CD4-positive, alpha-beta memory T cell (primary cell): ENCODE results near the gene GRK5. TPM values are rescaled to one million over a fixed set of nuclear protein-coding genes. Genes with fewer than 3 reads are reported as not detected.
A peak's percentile ranks its signal among the peaks of the same experiment; 100 is the strongest.

Experiments used
- CTCF ChIA-PET: fragments of 350-600 bp; sonication (Branson Sonifier 250); formaldehyde crosslinking; loops from one replicate; lab custom pipeline; 2021; ENCODE audit warnings: inconsistent platforms; ENCODE audit not compliant: partially characterized antibody; lab: Charles Lee
- POLR2A ChIA-PET: fragments of 350-600 bp; sonication (Branson Sonifier 250); formaldehyde crosslinking; loops from one replicate; lab custom pipeline; 2021; ENCODE audit not compliant: partially characterized antibody; lab: Charles Lee
- DNase-seq, 5 donors: peaks; one replicate each; pipeline versions ENCODE4 v3.0.0 to v3.0.0-alpha.2; 2020 to 2022; ENCODE audit warnings: mixed read lengths in 1 of 5
- H3K27ac ChIP-seq: one replicate; pipeline ENCODE4 v1.7.0; 2013; ENCODE audit warnings: low read depth, low read length
- H3K27me3 ChIP-seq: 2 replicates; pipeline ENCODE4 v1.7.0; 2013; ENCODE audit warnings: mild to moderate bottlenecking, low read length, moderate library complexity; ENCODE audit not compliant: insufficient read depth
- H3K36me3 ChIP-seq: 2 replicates; pipeline ENCODE4 v1.7.0; 2013; ENCODE audit warnings: mild to moderate bottlenecking, low read length, moderate library complexity; ENCODE audit not compliant: insufficient read depth
- H3K4me1 ChIP-seq: 2 replicates; pipeline ENCODE4 v1.7.0; 2013; ENCODE audit warnings: mild to moderate bottlenecking, low read length, moderate library complexity; ENCODE audit not compliant: insufficient read depth
- H3K4me3 ChIP-seq, 2 donors: one replicate each; pipeline ENCODE4 v1.7.0; 2013; ENCODE audit warnings: low read length in 2 of 2, mild to moderate bottlenecking in 1 of 2
- H3K9me3 ChIP-seq, 2 donors: one replicate each; pipeline ENCODE4 v1.7.0; 2013; ENCODE audit warnings: low read length in 2 of 2, control low read depth in 1 of 2; ENCODE audit not compliant: control insufficient read depth in 1 of 2
- H3K27ac Mint-ChIP-seq, 7 donors: one replicate each; pipeline ENCODE4 v1.8.0; 2020 to 2021; ENCODE audit warnings: mixed read lengths in 7 of 7, mild to moderate bottlenecking in 6 of 7, inconsistent platforms in 3 of 7, moderate library complexity in 3 of 7
- H3K27me3 Mint-ChIP-seq, 2 donors: one replicate each; pipeline ENCODE4 v1.8.0; 2020 to 2021; ENCODE audit warnings: mixed read lengths in 2 of 2
- H3K36me3 Mint-ChIP-seq, 2 donors: one replicate each; pipeline ENCODE4 v1.8.0; 2020 to 2021; ENCODE audit warnings: mixed read lengths in 2 of 2, inconsistent platforms in 1 of 2, mild to moderate bottlenecking in 1 of 2
- H3K4me1 Mint-ChIP-seq, 4 donors: one replicate each; pipeline ENCODE4 v1.8.0; 2020 to 2021; ENCODE audit warnings: mixed read lengths in 4 of 4, mild to moderate bottlenecking in 1 of 4
- H3K4me3 Mint-ChIP-seq, 8 donors: one replicate each; pipeline ENCODE4 v1.8.0; 2020 to 2021; ENCODE audit warnings: mixed read lengths in 8 of 8, mild to moderate bottlenecking in 7 of 8, moderate library complexity in 6 of 8, inconsistent platforms in 3 of 8
- H3K9me3 Mint-ChIP-seq, 8 donors: one replicate each; pipeline ENCODE4 v1.8.0; 2020 to 2021; ENCODE audit warnings: mixed read lengths in 8 of 8, mild to moderate bottlenecking in 5 of 8, inconsistent platforms in 3 of 8, moderate library complexity in 1 of 8
- intact Hi-C: fragments of 100-400 bp; cut with micrococcal nuclease; formaldehyde crosslinking; loops from one replicate; pipeline ENCODE4 v1.15.1; 2023
- polyA plus RNA-seq, 2 donors: library from polyadenylated mRNA; unstranded; fragments of 300-500 nt; fragmentation: Illumina TruSeq; gene quantifications; one replicate each; pipeline ENCODE4 v1.2.3, GENCODE V29; 2021
- total RNA-seq, 2 experiments: library from RNA; stranded (reverse); gene quantifications; one replicate each; pipeline ENCODE4 v1.2.3, GENCODE V29; 2021

The GRK5 gene
- total and polyA plus RNA-seq, 4 experiments from 2014 or later = 7.6 to 27.9 (median 18.6) TPM

DNA sequence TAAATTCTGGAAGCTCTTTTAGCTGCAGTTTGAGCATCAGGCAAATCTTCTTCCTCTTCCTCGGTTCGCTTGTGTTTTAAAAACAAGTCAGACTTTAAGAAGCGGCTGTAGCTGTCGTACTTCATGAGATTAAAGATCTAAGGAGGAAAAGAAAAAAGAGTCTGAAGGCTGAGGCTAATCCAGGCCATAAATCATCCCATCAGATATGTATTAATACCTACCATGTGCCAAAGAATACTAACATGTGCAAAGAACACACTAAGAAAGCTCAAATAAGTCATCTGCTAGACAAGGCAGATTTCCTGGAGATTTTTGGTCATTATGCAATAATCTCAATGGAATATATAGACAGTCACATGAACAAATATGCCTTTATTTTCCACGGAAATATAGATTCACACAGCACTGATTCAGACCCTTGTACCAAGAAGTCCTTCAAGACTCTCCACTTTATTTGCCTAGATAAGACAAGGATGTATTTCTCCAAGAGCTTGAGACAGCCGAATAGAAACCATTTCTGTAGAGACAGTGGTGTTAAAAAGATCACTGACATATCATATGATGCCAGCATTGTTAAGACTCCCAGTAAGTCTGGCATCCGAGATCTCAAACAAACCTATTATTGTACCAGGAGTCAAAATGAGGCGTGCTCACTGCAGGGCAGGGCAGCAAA lies 292.9 kb downstream of the GRK5 start:
- Mint-ChIP-seq H3K36me3 (peaks cover 24 to 37% of the 10 kb centered on the region in 2 donors), H3K9me3 (no peaks in the 10 kb centered on the region), H3K4me1 (peaks cover 43 to 90% (median 73%) of the 10 kb centered on the region in 4 donors), H3K27ac (peak overlapping the region; percentile 83 to 99 (median 95)), H3K27me3 (no peaks in the 10 kb centered on the region), H3K4me3 (peak overlapping the region in 5 of 8 donors; percentile 23 to 62 (median 40))
- DNase-seq = no peak
- intact Hi-C loops = loop anchor here (5.0 kb wide), 2 partner anchors 53 to 97 kb away; partner anchors contain the start of gene TIAL1
- no peak overlapping the region for H3K4me3 ChIP-seq
- POLR2A ChIA-PET = interaction anchor here (1.0 to 8.0 kb wide), 4 partner anchors 11 to 40 kb away, joined by 5 to 97 read pairs (median 50); partner anchors contain the start of gene RGS10
- H3K36me3 ChIP-seq = peaks cover 4% of the 10 kb centered on the region
- CTCF ChIA-PET = interaction anchor here (0.9 to 5.3 kb wide), 10 partner anchors 9 to 301 kb away, joined by 3 to 39 read pairs (median 5); partner anchors contain the start of gene RGS10
- peak overlapping the region; percentile 7 for H3K27ac ChIP-seq
- H3K9me3 ChIP-seq = no peaks in the 10 kb centered on the region
- peaks cover 77% of the 10 kb centered on the region for H3K4me1 ChIP-seq
- H3K27me3 ChIP-seq = no peaks in the 10 kb centered on the region

DNA sequence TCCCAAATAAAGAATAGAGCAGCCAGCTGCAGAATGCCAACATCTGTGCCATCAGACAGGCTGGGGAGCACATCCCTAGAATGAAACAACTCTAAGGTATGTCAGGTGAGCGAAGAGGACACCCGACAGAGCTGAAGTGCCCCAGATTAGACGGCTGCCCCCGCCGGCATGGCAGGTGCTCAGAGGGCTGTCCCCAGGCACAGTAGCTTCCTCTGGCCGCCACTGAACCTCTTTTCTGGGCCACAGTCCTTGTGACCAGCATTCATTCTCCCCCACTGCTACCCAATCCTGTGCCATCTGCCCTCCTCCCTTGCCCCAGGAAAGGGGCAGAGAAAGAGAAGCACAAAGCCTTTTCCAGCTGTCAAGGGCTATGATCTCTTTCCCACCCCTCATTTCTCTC lies 293.4 kb downstream of the GRK5 start:
- Mint-ChIP-seq H3K4me1 (peaks cover 46 to 91% (median 74%) of the 10 kb centered on the region in 4 donors), H3K27me3 (no peaks in the 10 kb centered on the region), H3K4me3 (peak overlapping the region in 5 of 8 donors; percentile 23 to 62 (median 52)), H3K36me3 (peaks cover 29 to 41% of the 10 kb centered on the region in 2 donors), H3K9me3 (no peaks in the 10 kb centered on the region), H3K27ac (peak overlapping the region; percentile 83 to 99 (median 95))
- CTCF ChIA-PET = interaction anchor here (1.3 to 5.3 kb wide), 7 partner anchors 10 to 301 kb away, joined by 3 to 39 read pairs (median 6); partner anchors contain the start of gene RGS10
- intact Hi-C loops = loop anchor here (5.0 kb wide), 2 partner anchors 54 to 96 kb away; partner anchors contain the start of gene TIAL1
- POLR2A ChIA-PET = interaction anchor here (1.0 to 8.0 kb wide), 4 partner anchors 12 to 40 kb away, joined by 5 to 97 read pairs (median 50); partner anchors contain the start of gene RGS10
- H3K4me3 ChIP-seq = no peak overlapping the region
- DNase-seq = no peak
- H3K36me3 ChIP-seq = peaks cover 4% of the 10 kb centered on the region
- H3K27me3 ChIP-seq = no peaks in the 10 kb centered on the region
- no peaks in the 10 kb centered on the region for H3K9me3 ChIP-seq
- H3K4me1 ChIP-seq = peaks cover 80% of the 10 kb centered on the region
- peak overlapping the region; percentile 36 for H3K27ac ChIP-seq

DNA sequence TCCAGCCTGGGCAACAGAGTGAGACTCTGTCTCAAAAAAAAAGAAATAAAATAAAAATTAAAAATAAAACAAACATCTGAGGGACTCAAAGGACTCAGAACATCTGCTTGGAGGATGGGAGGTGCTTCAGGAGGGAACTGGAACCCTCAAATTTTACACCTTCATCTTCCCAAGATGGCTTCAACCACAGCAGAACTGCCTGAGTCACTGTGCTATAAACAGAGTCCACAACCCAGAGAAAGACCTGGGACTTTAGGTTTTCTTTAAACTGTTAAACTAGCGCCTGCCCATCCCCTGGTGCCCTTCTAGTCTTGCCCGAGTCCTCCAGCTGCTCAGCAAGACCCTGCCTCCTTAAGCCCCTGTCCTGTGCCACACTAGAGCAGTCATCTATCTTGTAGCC lies 294.3 kb downstream of the GRK5 start:
- Mint-ChIP-seq H3K9me3 (no peaks in the 10 kb centered on the region), H3K27me3 (no peaks in the 10 kb centered on the region), H3K4me1 (peaks cover 44 to 88% (median 73%) of the 10 kb centered on the region in 4 donors), H3K27ac (peak overlapping the region; percentile 95 to 99 (median 97)), H3K36me3 (peaks cover 32 to 43% of the 10 kb centered on the region in 2 donors), H3K4me3 (peak overlapping the region; percentile 68 to 89 (median 82))
- peak overlapping the region; percentile 79 for H3K27ac ChIP-seq
- intact Hi-C loops = loop anchor here (1.0 to 5.0 kb wide), 7 partner anchors 12 to 151 kb away; partner anchors contain the start of genes RGS10 and TIAL1
- DNase-seq = peak in 2 of 5 donors; percentile 22 to 55
- no peaks in the 10 kb centered on the region for H3K9me3 ChIP-seq
- H3K27me3 ChIP-seq = no peaks in the 10 kb centered on the region
- POLR2A ChIA-PET = interaction anchor here (1.2 to 8.0 kb wide), 7 partner anchors 8 to 56 kb away, joined by 3 to 97 read pairs (median 11); partner anchors contain the start of gene RGS10
- H3K4me1 ChIP-seq = peaks cover 74% of the 10 kb centered on the region
- H3K4me3 ChIP-seq = peak overlapping the region in 1 of 2 donors; percentile 14
- H3K36me3 ChIP-seq = peaks cover 4% of the 10 kb centered on the region
- CTCF ChIA-PET = interaction anchor here (5.3 kb wide), 1 partner anchor 41 kb away, joined by 39 read pairs; the partner anchor contains the start of gene RGS10

DNA sequence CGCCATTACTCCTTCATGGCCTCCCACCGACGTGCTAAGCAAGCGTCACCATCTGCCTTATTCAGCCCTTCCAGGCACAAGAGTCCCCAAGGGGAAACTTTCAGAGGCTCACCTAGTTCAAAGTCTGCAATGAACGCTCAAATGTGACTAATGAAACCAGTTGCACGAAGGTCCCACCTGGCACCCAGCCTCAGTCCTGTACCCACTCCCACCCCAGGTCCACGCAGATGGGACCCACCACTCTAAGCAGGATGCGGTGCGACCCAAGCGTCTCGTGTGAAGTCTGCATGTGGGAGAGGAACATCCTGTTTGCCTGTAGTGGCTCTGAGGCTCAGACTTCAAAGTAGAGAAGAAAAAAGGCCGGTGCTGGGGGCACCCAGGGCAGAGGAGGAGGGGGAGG lies 294.8 kb downstream of the GRK5 start:
- H3K27ac Mint-ChIP-seq = peak overlapping the region; percentile 95 to 99 (median 97)
- Histone ChIP-seq H3K27ac (peak overlapping the region; percentile 79), H3K36me3 (peaks cover 4% of the 10 kb centered on the region), H3K4me3 (peak overlapping the region; percentile 14 to 39), H3K27me3 (no peaks in the 10 kb centered on the region), H3K4me1 (peaks cover 74% of the 10 kb centered on the region), H3K9me3 (no peaks in the 10 kb centered on the region)
- CTCF ChIA-PET = interaction anchor here (0.9 to 5.3 kb wide), 4 partner anchors 12 to 57 kb away, joined by 5 to 39 read pairs (median 12); partner anchors contain the start of gene RGS10
- peak; percentile 83 to 94 (median 84) for DNase-seq
- POLR2A ChIA-PET = interaction anchor here (0.6 to 8.0 kb wide), 13 partner anchors 9 to 337 kb away, joined by 3 to 97 read pairs (median 4); partner anchors contain the start of gene RGS10
- H3K9me3 Mint-ChIP-seq = no peaks in the 10 kb centered on the region
- intact Hi-C loops = loop anchor here (1.0 to 5.0 kb wide), 7 partner anchors 13 to 151 kb away; partner anchors contain the start of genes RGS10 and TIAL1
- no peaks in the 10 kb centered on the region for H3K27me3 Mint-ChIP-seq
- H3K4me1 Mint-ChIP-seq = peaks cover 47 to 88% (median 73%) of the 10 kb centered on the region in 4 donors
- H3K36me3 Mint-ChIP-seq = peaks cover 36 to 48% of the 10 kb centered on the region in 2 donors
- peak overlapping the region; percentile 68 to 89 (median 82) for H3K4me3 Mint-ChIP-seq

DNA sequence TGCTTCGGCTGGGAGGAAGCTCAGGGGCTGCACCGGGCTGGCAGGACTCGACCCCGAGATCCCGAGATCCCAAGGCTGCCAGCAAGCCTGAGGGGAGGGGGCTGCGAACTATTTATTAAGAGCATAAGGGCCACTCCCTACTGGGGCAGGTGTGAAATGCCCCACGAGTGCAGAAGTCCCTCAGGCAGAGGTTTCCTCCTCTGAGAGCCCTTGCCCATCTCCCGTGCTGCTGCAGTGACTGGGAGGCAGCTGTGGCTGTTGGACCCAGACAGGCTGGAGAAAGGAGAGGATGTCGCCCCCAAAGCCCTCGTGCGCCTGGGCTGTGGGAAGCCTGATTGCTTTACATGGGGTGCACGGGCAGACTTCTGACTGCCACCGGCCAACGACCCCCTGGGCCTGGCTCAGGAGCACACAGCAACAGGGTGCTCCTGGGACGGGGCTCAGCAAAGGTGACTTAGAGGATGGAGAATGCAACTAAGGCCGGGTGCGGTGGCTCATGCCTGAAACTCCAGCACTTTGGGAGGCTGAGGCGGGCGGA lies 295.3 kb downstream of the GRK5 start:
- peaks cover 4% of the 10 kb centered on the region for H3K36me3 ChIP-seq
- no peaks in the 10 kb centered on the region for H3K9me3 Mint-ChIP-seq
- H3K4me3 Mint-ChIP-seq = peak overlapping the region; percentile 68 to 89 (median 82)
- H3K4me3 ChIP-seq = peak overlapping the region in 1 of 2 donors; percentile 39
- peak overlapping the region; percentile 79 for H3K27ac ChIP-seq
- H3K27me3 ChIP-seq = no peaks in the 10 kb centered on the region
- CTCF ChIA-PET = interaction anchor here (0.9 to 5.3 kb wide), 4 partner anchors 13 to 57 kb away, joined by 5 to 39 read pairs (median 12); partner anchors contain the start of gene RGS10
- no peaks in the 10 kb centered on the region for H3K27me3 Mint-ChIP-seq
- intact Hi-C loops = loop anchor here (1.0 to 5.0 kb wide), 7 partner anchors 13 to 150 kb away; partner anchors contain the start of genes RGS10 and TIAL1
- POLR2A ChIA-PET = interaction anchor here (0.5 to 8.0 kb wide), 15 partner anchors 9 to 411 kb away, joined by 3 to 97 read pairs (median 4); partner anchors contain the start of gene RGS10
- H3K4me1 Mint-ChIP-seq = peaks cover 47 to 84% (median 72%) of the 10 kb centered on the region in 4 donors
- peak overlapping the region; percentile 95 to 99 (median 97) for H3K27ac Mint-ChIP-seq
- H3K36me3 Mint-ChIP-seq = peaks cover 37 to 49% of the 10 kb centered on the region in 2 donors
- no peaks in the 10 kb centered on the region for H3K9me3 ChIP-seq
- peaks cover 74% of the 10 kb centered on the region for H3K4me1 ChIP-seq
- DNase-seq = no peak

DNA sequence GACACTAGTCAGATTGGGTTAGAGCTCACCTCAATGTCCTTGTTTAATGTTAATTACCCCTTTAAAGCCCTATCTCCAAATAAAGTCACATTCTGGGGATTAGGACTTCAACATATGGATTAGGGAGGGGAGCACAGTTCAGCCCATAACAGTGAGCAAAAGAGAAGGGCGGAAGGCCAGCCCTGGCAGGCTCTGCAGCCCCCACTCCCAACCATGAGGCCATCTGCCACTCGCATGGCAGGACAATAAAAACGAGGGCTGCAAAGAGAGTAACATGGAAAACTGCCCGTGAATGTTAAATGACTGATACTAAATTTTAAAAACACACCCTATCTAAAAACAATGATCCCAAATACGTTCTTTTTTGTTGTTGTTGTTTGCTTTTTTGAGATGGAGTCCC lies 296.4 kb downstream of the GRK5 start:
- Histone ChIP-seq H3K9me3 (no peaks in the 10 kb centered on the region), H3K27me3 (no peaks in the 10 kb centered on the region), H3K4me1 (peaks cover 69% of the 10 kb centered on the region), H3K4me3 (no peak overlapping the region), H3K36me3 (peaks cover 4% of the 10 kb centered on the region), H3K27ac (peak overlapping the region; percentile 79)
- no peaks in the 10 kb centered on the region for H3K27me3 Mint-ChIP-seq
- H3K4me1 Mint-ChIP-seq = peaks cover 45 to 81% (median 67%) of the 10 kb centered on the region in 4 donors
- H3K36me3 Mint-ChIP-seq = peaks cover 37 to 54% of the 10 kb centered on the region in 2 donors
- intact Hi-C loops = loop anchor here (2.0 to 5.0 kb wide), 3 partner anchors 57 to 149 kb away; partner anchors contain the start of gene TIAL1
- CTCF ChIA-PET = interaction anchor here (2.7 to 5.3 kb wide), 2 partner anchors 14 to 39 kb away, joined by 14 to 39 read pairs; partner anchors contain the start of gene RGS10
- no peaks in the 10 kb centered on the region for H3K9me3 Mint-ChIP-seq
- POLR2A ChIA-PET = interaction anchor here (1.2 to 8.0 kb wide), 4 partner anchors 10 to 412 kb away, joined by 3 to 97 read pairs (median 36); partner anchors contain the start of gene RGS10
- H3K4me3 Mint-ChIP-seq = peak overlapping the region in 5 of 8 donors; percentile 29 to 72 (median 56)
- no peak for DNase-seq
- peak overlapping the region; percentile 75 to 96 (median 88) for H3K27ac Mint-ChIP-seq
